ENCODE results near the gene KIAA0825.

The KIAA0825 gene

GRCh38 chr5:94420885-94421284, 197.5 kb downstream of the KIAA0825 start:
- no peaks in the 10 kb centered on the region for H3K9me3 ChIP-seq
- H3K36me3 ChIP-seq (replicated peaks), result no peaks in the 10 kb centered on the region
- H3K4me1 ChIP-seq, result no peaks in the 10 kb centered on the region
- in situ Hi-C loops (cut with MboI; ENCODE audit: low sequenced_read_pairs), result no loop called here
- no peak for DNase-seq (ENCODE audit: low spot score in 2 of 2)
- H3K27me3 ChIP-seq (ENCODE audit: low read depth), result no peaks in the 10 kb centered on the region
- no peak overlapping the region for H3K4me3 ChIP-seq

GRCh38 chr5:94415798-94416197, 202.6 kb downstream of the KIAA0825 start:
- H3K36me3 ChIP-seq (replicated peaks), result no peaks in the 10 kb centered on the region
- no peaks in the 10 kb centered on the region for H3K4me1 ChIP-seq
- no peaks in the 10 kb centered on the region for H3K27me3 ChIP-seq (ENCODE audit: low read depth)
- no peaks in the 10 kb centered on the region for H3K9me3 ChIP-seq
- no peak overlapping the region for H3K4me3 ChIP-seq
- DNase-seq (ENCODE audit: low spot score in 2 of 2), result no peak
- in situ Hi-C loops (cut with MboI; ENCODE audit: low sequenced_read_pairs), result no loop called here

- DNase-seq (ENCODE audit: low spot score in 2 of 2), result no peak
- Histone ChIP-seq H3K4me3 (no peak overlapping the region), H3K9me3 (no peaks in the 10 kb centered on the region), H3K36me3 (replicated peaks) (no peaks in the 10 kb centered on the region), H3K4me1 (no peaks in the 10 kb centered on the region), H3K27me3 (ENCODE audit: low read depth) (no peaks in the 10 kb centered on the region)
- in situ Hi-C loops (cut with MboI; ENCODE audit: low sequenced_read_pairs), result no loop called here
These were observed 209.0 kb downstream of the KIAA0825 start for GRCh38 chr5:94409440-94409839.

DNA sequence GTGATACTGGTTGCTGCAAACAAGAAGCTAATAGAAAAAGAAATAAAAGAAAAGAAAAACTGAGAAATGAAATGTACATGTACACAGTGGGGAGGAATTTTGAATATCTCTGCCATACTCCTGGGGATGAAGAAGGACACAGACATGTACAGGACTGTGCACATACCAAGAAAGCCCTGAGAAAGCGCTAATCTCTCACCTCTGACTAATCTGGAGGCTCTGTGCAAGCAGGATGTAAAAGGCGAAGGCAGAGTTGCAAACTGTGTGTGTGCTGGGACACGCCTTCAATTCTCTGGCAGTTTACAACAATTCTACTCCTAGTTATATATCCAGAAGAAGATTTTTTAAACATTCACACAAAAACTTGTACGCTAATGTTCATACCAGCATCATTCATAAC, 211.4 kb downstream of the KIAA0825 start:
- no peak for DNase-seq (ENCODE audit: low spot score in 2 of 2)
- no peaks in the 10 kb centered on the region for H3K9me3 ChIP-seq
- H3K4me1 ChIP-seq, result no peaks in the 10 kb centered on the region
- H3K4me3 ChIP-seq, result no peak overlapping the region
- in situ Hi-C loops (cut with MboI; ENCODE audit: low sequenced_read_pairs), result no loop called here
- no peaks in the 10 kb centered on the region for H3K27me3 ChIP-seq (ENCODE audit: low read depth)
- H3K36me3 ChIP-seq (replicated peaks), result no peaks in the 10 kb centered on the region

DNA sequence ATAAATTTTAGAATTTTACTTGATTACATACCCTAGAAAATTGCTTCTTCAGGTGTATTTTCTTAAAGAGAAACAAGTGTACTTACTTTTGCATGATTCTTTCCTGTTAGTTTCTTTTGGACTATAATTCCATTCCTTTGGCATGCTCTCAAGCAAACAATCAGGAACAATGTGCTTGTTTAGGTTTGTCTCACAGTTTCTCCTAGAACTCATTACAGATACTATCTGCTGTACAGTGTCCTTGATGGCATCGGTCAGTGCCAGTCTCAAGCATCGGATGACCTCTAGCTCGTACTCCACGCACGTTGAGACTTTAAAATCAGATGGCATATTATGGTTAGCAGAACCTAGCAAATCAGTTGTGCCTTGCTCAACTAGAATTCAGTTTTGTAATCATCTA, 214.9 kb downstream of the KIAA0825 start:
- no peak overlapping the region for H3K4me3 ChIP-seq
- H3K9me3 ChIP-seq, result no peaks in the 10 kb centered on the region
- peaks cover under 1% of the 10 kb centered on the region; the same call in 1 of the 2 replicates for H3K4me1 ChIP-seq
- DNase-seq (ENCODE audit: low spot score in 2 of 2), result no peak
- in situ Hi-C loops (cut with MboI; ENCODE audit: low sequenced_read_pairs), result no loop called here
- no peaks in the 10 kb centered on the region for H3K27me3 ChIP-seq (ENCODE audit: low read depth)
- no peaks in the 10 kb centered on the region for H3K36me3 ChIP-seq (replicated peaks)

- in situ Hi-C loops (cut with MboI; ENCODE audit: low sequenced_read_pairs), result no loop called here
These were observed 216.3 kb downstream of the KIAA0825 start for GRCh38 chr5:94402096-94402495.

GRCh38 chr5:94397508-94397907, 220.9 kb downstream of the KIAA0825 start:
- no peak for DNase-seq (ENCODE audit: low spot score in 2 of 2)
- in situ Hi-C loops (cut with MboI; ENCODE audit: low sequenced_read_pairs), result no loop called here
- Histone ChIP-seq H3K4me1 (peaks cover 9% of the 10 kb centered on the region), H3K36me3 (replicated peaks) (no peaks in the 10 kb centered on the region), H3K4me3 (no peak overlapping the region), H3K27me3 (ENCODE audit: low read depth) (no peaks in the 10 kb centered on the region), H3K9me3 (no peaks in the 10 kb centered on the region)

More at GRCh38 chr5:94402096-94402495, 216.3 kb downstream of the KIAA0825 start:
- Histone ChIP-seq H3K4me1 (peaks cover 9% of the 10 kb centered on the region), H3K36me3 (replicated peaks) (no peaks in the 10 kb centered on the region), H3K9me3 (no peaks in the 10 kb centered on the region), H3K4me3 (no peak overlapping the region), H3K27me3 (ENCODE audit: low read depth) (no peaks in the 10 kb centered on the region)
- DNase-seq (ENCODE audit: low spot score in 2 of 2), result no peak

- Histone ChIP-seq H3K27me3 (ENCODE audit: low read depth) (no peaks in the 10 kb centered on the region), H3K9me3 (no peaks in the 10 kb centered on the region), H3K36me3 (replicated peaks) (no peaks in the 10 kb centered on the region), H3K4me1 (peaks cover 12% of the 10 kb centered on the region), H3K4me3 (no peak overlapping the region)
- DNase-seq (ENCODE audit: low spot score in 2 of 2), result no peak
- in situ Hi-C loops (cut with MboI; ENCODE audit: low sequenced_read_pairs), result no loop called here
These were observed 221.7 kb downstream of the KIAA0825 start for GRCh38 chr5:94396687-94397086.

- in situ Hi-C loops (cut with MboI; ENCODE audit: low sequenced_read_pairs), result no loop called here
These were observed 222.9 kb downstream of the KIAA0825 start for GRCh38 chr5:94395468-94395867.

DNA sequence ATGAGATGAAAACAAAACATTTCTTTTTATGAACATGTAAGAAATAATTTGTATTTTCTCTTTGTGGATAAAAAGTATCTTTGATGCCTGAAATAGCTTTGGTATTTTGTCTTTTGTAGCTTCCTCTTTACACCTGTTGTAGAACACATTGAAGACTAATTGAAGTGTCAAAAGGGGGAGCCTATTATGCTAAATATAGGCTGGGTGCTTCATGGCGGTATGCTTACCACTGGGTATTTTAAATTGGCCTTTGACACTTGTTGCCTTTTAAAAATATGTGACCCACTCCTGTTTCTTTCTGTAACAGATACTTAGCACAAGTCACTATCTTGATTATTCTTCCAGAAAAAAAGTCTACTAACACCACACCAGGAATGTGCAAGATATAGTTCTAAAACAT, 226.4 kb downstream of the KIAA0825 start:
- DNase-seq (ENCODE audit: low spot score in 2 of 2), result no peak
- in situ Hi-C loops (cut with MboI; ENCODE audit: low sequenced_read_pairs), result no loop called here
- Histone ChIP-seq H3K9me3 (no peaks in the 10 kb centered on the region), H3K36me3 (replicated peaks) (no peaks in the 10 kb centered on the region), H3K27me3 (ENCODE audit: low read depth) (no peaks in the 10 kb centered on the region), H3K4me1 (peaks cover 13% of the 10 kb centered on the region), H3K4me3 (no peak overlapping the region)

More at GRCh38 chr5:94395468-94395867, 222.9 kb downstream of the KIAA0825 start:
- H3K4me1 ChIP-seq, result peaks cover 21% of the 10 kb centered on the region
- no peaks in the 10 kb centered on the region for H3K27me3 ChIP-seq (ENCODE audit: low read depth)
- no peak overlapping the region for H3K4me3 ChIP-seq
- no peaks in the 10 kb centered on the region for H3K36me3 ChIP-seq (replicated peaks)
- H3K9me3 ChIP-seq, result no peaks in the 10 kb centered on the region
- DNase-seq (ENCODE audit: low spot score in 2 of 2), result no peak

GRCh38 chr5:94389515-94389899, 228.9 kb downstream of the KIAA0825 start:
- in situ Hi-C loops (cut with MboI; ENCODE audit: low sequenced_read_pairs), result no loop called here

DNA sequence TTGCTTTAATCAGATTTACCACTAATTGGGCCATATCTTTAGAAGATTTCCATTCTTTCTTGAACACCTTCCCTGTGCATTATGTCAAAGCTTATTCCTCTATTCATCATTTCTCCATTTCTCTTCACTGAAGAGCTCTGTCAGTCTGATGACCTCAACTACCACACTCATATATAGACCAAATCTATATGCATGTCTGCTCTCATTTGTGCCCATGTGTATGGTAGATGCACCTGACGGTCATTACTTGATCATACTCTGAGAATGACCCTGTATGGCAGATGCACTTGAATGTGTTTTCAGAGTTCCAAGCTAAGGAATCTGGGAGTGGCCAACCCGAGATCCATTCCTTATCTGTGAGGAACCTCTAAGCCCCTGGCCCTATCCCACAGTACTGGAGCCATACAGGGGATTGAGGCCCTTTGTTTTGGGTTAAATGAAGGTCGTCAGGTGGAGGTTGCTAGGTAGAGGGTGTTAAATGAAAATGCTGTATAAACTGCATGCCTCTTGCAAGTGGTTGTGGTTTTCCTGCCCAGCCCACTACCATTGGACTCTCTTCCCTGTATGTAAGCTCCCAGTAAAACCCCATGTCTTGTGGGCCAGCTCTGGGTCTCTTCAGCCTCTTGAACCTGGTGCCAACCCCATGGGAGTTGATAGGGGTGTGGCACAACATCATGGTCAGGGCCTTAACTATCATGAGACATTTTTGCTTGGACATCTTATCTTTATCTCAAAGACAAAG, 229.5 kb downstream of the KIAA0825 start:
- Histone ChIP-seq H3K4me1 (peaks cover 13% of the 10 kb centered on the region), H3K36me3 (replicated peaks) (no peaks in the 10 kb centered on the region), H3K9me3 (no peaks in the 10 kb centered on the region), H3K27me3 (ENCODE audit: low read depth) (0 out of 2 replicates have a peak, but pooled peaks cover 2% of the 10 kb centered on the region), H3K4me3 (no peak overlapping the region)
- DNase-seq (ENCODE audit: low spot score in 2 of 2), result no peak
- in situ Hi-C loops (cut with MboI; ENCODE audit: low sequenced_read_pairs), result no loop called here

More at GRCh38 chr5:94389515-94389899, 228.9 kb downstream of the KIAA0825 start:
- Histone ChIP-seq H3K4me1 (peaks cover 13% of the 10 kb centered on the region), H3K27me3 (ENCODE audit: low read depth) (0 out of 2 replicates have a peak, but pooled peaks cover 1% of the 10 kb centered on the region), H3K4me3 (no peak overlapping the region), H3K9me3 (no peaks in the 10 kb centered on the region), H3K36me3 (replicated peaks) (no peaks in the 10 kb centered on the region)
- no peak for DNase-seq (ENCODE audit: low spot score in 2 of 2)

GRCh38 chr5:94385767-94386166, 232.6 kb downstream of the KIAA0825 start:
- Histone ChIP-seq H3K4me1 (peaks cover under 1% of the 10 kb centered on the region; the same call in 1 of the 2 replicates), H3K4me3 (no peak overlapping the region), H3K27me3 (ENCODE audit: low read depth) (0 out of 2 replicates have a peak, but pooled peaks cover 2% of the 10 kb centered on the region), H3K9me3 (no peaks in the 10 kb centered on the region), H3K36me3 (replicated peaks) (no peaks in the 10 kb centered on the region)
- in situ Hi-C loops (cut with MboI; ENCODE audit: low sequenced_read_pairs), result no loop called here
- no peak for DNase-seq (ENCODE audit: low spot score in 2 of 2)

GRCh38 chr5:94378062-94378461, 240.3 kb downstream of the KIAA0825 start:
- in situ Hi-C loops (cut with MboI; ENCODE audit: low sequenced_read_pairs), result no loop called here
- no peak for DNase-seq (ENCODE audit: low spot score in 2 of 2)
- Histone ChIP-seq H3K27me3 (ENCODE audit: low read depth) (no peaks in the 10 kb centered on the region), H3K9me3 (no peaks in the 10 kb centered on the region), H3K4me3 (no peak overlapping the region), H3K36me3 (replicated peaks) (no peaks in the 10 kb centered on the region), H3K4me1 (peaks cover 2% of the 10 kb centered on the region; the same call in 1 of the 2 replicates)
